ENCODE measurements around the gene CHAT.
A peak's percentile ranks its signal among the peaks of the same experiment; 100 is the strongest.

Gene CHAT

GRCh38 chr10:49682879-49683278 lies 69.0 kb downstream of the CHAT start:
- peaks cover 5% of the 10 kb centered on the region; the same call in 1 of the 2 replicates for H3K4me1 ChIP-seq (ENCODE audit: insufficient read depth, low read length)
- no peak overlapping the region for H3K4me3 ChIP-seq (ENCODE audit: low read length)
- H3K36me3 ChIP-seq (ENCODE audit: insufficient read depth, low read depth, low read length): no peaks in the 10 kb centered on the region
- peaks cover 9% of the 10 kb centered on the region for H3K9me3 ChIP-seq (ENCODE audit: insufficient read depth, low read depth, low read length)
- no peak overlapping the region for H3K27ac ChIP-seq (ENCODE audit: low read length)
- H3K9ac ChIP-seq (ENCODE audit: low read depth, low read length): no peak overlapping the region
- H3K27me3 ChIP-seq (ENCODE audit: insufficient read depth, low read length): peaks cover 60% of the 10 kb centered on the region

GRCh38 chr10:49686651-49687050 lies 72.8 kb downstream of the CHAT start:
- H3K4me1 ChIP-seq (ENCODE audit: insufficient read depth, low read length): peaks cover 28% of the 10 kb centered on the region; the same call in 1 of the 2 replicates
- H3K27me3 ChIP-seq (ENCODE audit: insufficient read depth, low read length): peaks cover 61% of the 10 kb centered on the region
- H3K36me3 ChIP-seq (ENCODE audit: insufficient read depth, low read depth, low read length): no peaks in the 10 kb centered on the region
- no peak overlapping the region for H3K27ac ChIP-seq (ENCODE audit: low read length)
- peaks cover 9% of the 10 kb centered on the region for H3K9me3 ChIP-seq (ENCODE audit: insufficient read depth, low read depth, low read length)
- H3K4me3 ChIP-seq (ENCODE audit: low read length): no peak overlapping the region
- H3K9ac ChIP-seq (ENCODE audit: low read depth, low read length): no peak overlapping the region

- H3K9me3 ChIP-seq (ENCODE audit: insufficient read depth, low read depth, low read length): peaks cover 11% of the 10 kb centered on the region
- no peak overlapping the region for H3K9ac ChIP-seq (ENCODE audit: low read depth, low read length)
- peak overlapping the region; percentile 55; the same call in 1 of the 2 replicates for H3K4me3 ChIP-seq (ENCODE audit: low read length)
- peaks cover 73% of the 10 kb centered on the region for H3K27me3 ChIP-seq (ENCODE audit: insufficient read depth, low read length)
- peaks cover 30% of the 10 kb centered on the region; the same call in 1 of the 2 replicates for H3K4me1 ChIP-seq (ENCODE audit: insufficient read depth, low read length)
- H3K36me3 ChIP-seq (ENCODE audit: insufficient read depth, low read depth, low read length): no peaks in the 10 kb centered on the region
- no peak overlapping the region for H3K27ac ChIP-seq (ENCODE audit: low read length)
Measured at GRCh38 chr10:49688261-49688846, 74.5 kb downstream of the CHAT start.

- Histone ChIP-seq H3K27ac (ENCODE audit: low read length) (no peak overlapping the region), H3K9ac (ENCODE audit: low read depth, low read length) (no peak overlapping the region), H3K4me3 (ENCODE audit: low read length) (peak overlapping the region; percentile 55), H3K36me3 (ENCODE audit: insufficient read depth, low read depth, low read length) (no peaks in the 10 kb centered on the region), H3K9me3 (ENCODE audit: insufficient read depth, low read depth, low read length) (peaks cover 12% of the 10 kb centered on the region), H3K27me3 (ENCODE audit: insufficient read depth, low read length) (peaks cover 79% of the 10 kb centered on the region), H3K4me1 (ENCODE audit: insufficient read depth, low read length) (peaks cover 30% of the 10 kb centered on the region; the same call in 1 of the 2 replicates)
Measured at GRCh38 chr10:49688920-49689319, 75.1 kb downstream of the CHAT start.

- no peak overlapping the region for H3K27ac ChIP-seq (ENCODE audit: low read length)
- H3K36me3 ChIP-seq (ENCODE audit: insufficient read depth, low read depth, low read length): no peaks in the 10 kb centered on the region
- H3K4me3 ChIP-seq (ENCODE audit: low read length): peak overlapping the region; percentile 60
- H3K27me3 ChIP-seq (ENCODE audit: insufficient read depth, low read length): peaks cover 88% of the 10 kb centered on the region
- no peak overlapping the region for H3K9ac ChIP-seq (ENCODE audit: low read depth, low read length)
- H3K9me3 ChIP-seq (ENCODE audit: insufficient read depth, low read depth, low read length): peaks cover 12% of the 10 kb centered on the region
- peaks cover 30% of the 10 kb centered on the region; the same call in 1 of the 2 replicates for H3K4me1 ChIP-seq (ENCODE audit: insufficient read depth, low read length)
Measured at GRCh38 chr10:49689882-49690510, 76.2 kb downstream of the CHAT start.

- Histone ChIP-seq H3K27me3 (ENCODE audit: insufficient read depth, low read length) (peaks cover 93% of the 10 kb centered on the region), H3K4me3 (ENCODE audit: low read length) (peak overlapping the region; percentile 60), H3K36me3 (ENCODE audit: insufficient read depth, low read depth, low read length) (no peaks in the 10 kb centered on the region), H3K27ac (ENCODE audit: low read length) (no peak overlapping the region), H3K9ac (ENCODE audit: low read depth, low read length) (no peak overlapping the region), H3K9me3 (ENCODE audit: insufficient read depth, low read depth, low read length) (peaks cover 10% of the 10 kb centered on the region; the same call in 1 of the 2 replicates), H3K4me1 (ENCODE audit: insufficient read depth, low read length) (peaks cover 30% of the 10 kb centered on the region; the same call in 1 of the 2 replicates)
Measured at GRCh38 chr10:49690698-49691356, 77.0 kb downstream of the CHAT start.

GRCh38 chr10:49691588-49691987 lies 77.8 kb downstream of the CHAT start:
- no peaks in the 10 kb centered on the region for H3K36me3 ChIP-seq (ENCODE audit: insufficient read depth, low read depth, low read length)
- H3K27me3 ChIP-seq (ENCODE audit: insufficient read depth, low read length): peaks cover 100% of the 10 kb centered on the region
- H3K4me1 ChIP-seq (ENCODE audit: insufficient read depth, low read length): peaks cover 30% of the 10 kb centered on the region; the same call in 1 of the 2 replicates
- H3K4me3 ChIP-seq (ENCODE audit: low read length): peak overlapping the region; percentile 60; the same call in 1 of the 2 replicates
- H3K9me3 ChIP-seq (ENCODE audit: insufficient read depth, low read depth, low read length): peaks cover 7% of the 10 kb centered on the region; the same call in 1 of the 2 replicates
- no peak overlapping the region for H3K9ac ChIP-seq (ENCODE audit: low read depth, low read length)
- H3K27ac ChIP-seq (ENCODE audit: low read length): no peak overlapping the region

GRCh38 chr10:49694466-49694865 lies 80.6 kb downstream of the CHAT start:
- Histone ChIP-seq H3K27me3 (ENCODE audit: insufficient read depth, low read length) (peaks cover 72% of the 10 kb centered on the region), H3K4me1 (ENCODE audit: insufficient read depth, low read length) (peaks cover 15% of the 10 kb centered on the region; the same call in 1 of the 2 replicates), H3K36me3 (ENCODE audit: insufficient read depth, low read depth, low read length) (no peaks in the 10 kb centered on the region), H3K27ac (ENCODE audit: low read length) (no peak overlapping the region), H3K9me3 (ENCODE audit: insufficient read depth, low read depth, low read length) (peaks cover 3% of the 10 kb centered on the region; the same call in 1 of the 2 replicates), H3K9ac (ENCODE audit: low read depth, low read length) (no peak overlapping the region), H3K4me3 (ENCODE audit: low read length) (no peak overlapping the region)

GRCh38 chr10:49696311-49696710 lies 82.5 kb downstream of the CHAT start:
- Histone ChIP-seq H3K4me3 (ENCODE audit: low read length) (no peak overlapping the region), H3K9me3 (ENCODE audit: insufficient read depth, low read depth, low read length) (peaks cover 3% of the 10 kb centered on the region; the same call in 1 of the 2 replicates), H3K4me1 (ENCODE audit: insufficient read depth, low read length) (peaks cover 7% of the 10 kb centered on the region), H3K27me3 (ENCODE audit: insufficient read depth, low read length) (peaks cover 64% of the 10 kb centered on the region), H3K27ac (ENCODE audit: low read length) (no peak overlapping the region), H3K36me3 (ENCODE audit: insufficient read depth, low read depth, low read length) (no peaks in the 10 kb centered on the region), H3K9ac (ENCODE audit: low read depth, low read length) (no peak overlapping the region)

- Histone ChIP-seq H3K9ac (ENCODE audit: low read depth, low read length) (no peak overlapping the region), H3K9me3 (ENCODE audit: insufficient read depth, low read depth, low read length) (no peaks in the 10 kb centered on the region), H3K4me1 (ENCODE audit: insufficient read depth, low read length) (peaks cover 4% of the 10 kb centered on the region), H3K27ac (ENCODE audit: low read length) (no peak overlapping the region), H3K27me3 (ENCODE audit: insufficient read depth, low read length) (peaks cover 40% of the 10 kb centered on the region), H3K4me3 (ENCODE audit: low read length) (no peak overlapping the region), H3K36me3 (ENCODE audit: insufficient read depth, low read depth, low read length) (no peaks in the 10 kb centered on the region)
Measured at GRCh38 chr10:49698679-49699078, 84.8 kb downstream of the CHAT start.

- Histone ChIP-seq H3K4me1 (ENCODE audit: insufficient read depth, low read length) (peaks cover 4% of the 10 kb centered on the region), H3K4me3 (ENCODE audit: low read length) (no peak overlapping the region), H3K9me3 (ENCODE audit: insufficient read depth, low read depth, low read length) (no peaks in the 10 kb centered on the region), H3K9ac (ENCODE audit: low read depth, low read length) (no peak overlapping the region), H3K27ac (ENCODE audit: low read length) (no peak overlapping the region), H3K27me3 (ENCODE audit: insufficient read depth, low read length) (peaks cover 25% of the 10 kb centered on the region), H3K36me3 (ENCODE audit: insufficient read depth, low read depth, low read length) (no peaks in the 10 kb centered on the region)
Measured at GRCh38 chr10:49700211-49700610, 86.4 kb downstream of the CHAT start.

Data from iPS-20b (cell line).